GM12878 (cell line): ENCODE data around the gene ZBTB8OS. TPM values are rescaled to one million over a fixed set of nuclear protein-coding genes. Genes with fewer than 3 reads are reported as not detected.

Source experiments
- E4F1 ChIP-seq: fragments of 450-650 bp; IDR thresholded peaks from 2 replicates; pipeline ENCODE4 v1.6.1; 2018; ENCODE audit warnings: borderline replicate concordance, mild to moderate bottlenecking; ENCODE audit not compliant: partially characterized antibody
- EGR1 ChIP-seq, 2 experiments: IDR thresholded peaks; 1 replicate in 1 of 2; 2 replicates in 1 of 2; pipeline ENCODE4 v1.6.1; 2011 to 2012; ENCODE audit warnings: low read depth in 2 of 2, low read length in 2 of 2, borderline replicate concordance in 1 of 2, mild to moderate bottlenecking in 1 of 2, moderate library complexity in 1 of 2
- IRF3 ChIP-seq: fragments of 450-650 bp; IDR thresholded peaks from 2 replicates; pipeline ENCODE4 v1.6.1; 2014; ENCODE audit warnings: mild to moderate bottlenecking
- MYC ChIP-seq: IDR thresholded peaks from 2 replicates; pipeline ENCODE4 v1.6.1; 2011; ENCODE audit warnings: mild to moderate bottlenecking, low read length, moderate library complexity, inconsistent platforms; ENCODE audit not compliant: insufficient read depth, insufficient replicate concordance, insufficient read length, severe bottlenecking
- RFX5 ChIP-seq: IDR thresholded peaks from 2 replicates; pipeline ENCODE4 v1.6.1; 2011; ENCODE audit warnings: low read depth, low read length, improper control_type of control experiment
- ZZZ3 ChIP-seq: IDR thresholded peaks from 2 replicates; pipeline ENCODE4 v1.6.1; 2011; ENCODE audit warnings: low read depth; ENCODE audit not compliant: control insufficient read depth, insufficient read length
- polyA plus RNA-seq, 11 experiments: library from polyadenylated mRNA; depleted of rRNA in 4 of 11; unstranded in 6 of 11; stranded (reverse) in 5 of 11; fragments of >200 nt; fragmentation: Nextera tagmentation in 4 of 11; fragmentation: Illumina TruSeq in 1 of 11; extraction: Ambion mirVana in 4 of 11; extraction: Trizol in 1 of 11; gene quantifications; 1 replicate in 1 of 11; 2 replicates in 10 of 11; pipeline versions ENCODE4 v1.2.1 to v1.2.3, GENCODE V29; 2011 to 2016; ENCODE audit warnings: inconsistent platforms in 2 of 11, missing spikeins in 2 of 11, low read depth in 1 of 11
- total RNA-seq, 4 experiments: library from RNA; depleted of rRNA in 3 of 4; stranded (reverse); fragments of >200 nt in 3 of 4; fragmentation: Illumina TruSeq in 1 of 4; extraction: Trizol in 1 of 4; gene quantifications; 2 replicates each; pipeline versions ENCODE4 v1.2.1 to v1.2.3, GENCODE V29; 2013 to 2021

ZBTB8OS gene
- total and polyA plus RNA-seq, 10 of the 15 experiments (the other 5 are each of a cell fraction or from before 2014, with no cell fraction given): 77.8 to 350 (median 139) TPM

- no peak for TF ChIP-seq IRF3
- TF ChIP-seq ZZZ3: no peak
- no peak for TF ChIP-seq EGR1 (IDR thresholded peaks at IDR 0.05; ENCODE audit: borderline replicate concordance in 1 of 2, low read depth in 2 of 2, low read length in 2 of 2)
- no peak for TF ChIP-seq E4F1
- TF ChIP-seq MYC: no peak
- TF ChIP-seq RFX5: no peak
These were observed 30.5 kb downstream of the ZBTB8OS start (continued) for GRCh38 chr1:32619701-32620485.
